GM08714 (cell line): ENCODE data around the gene DOCK4.

ENCODE experiments used
- H3K4me3 ChIP-seq: fragments of 200-500 bp; sonication (Bioruptor generic); 2 replicates; pipeline ENCODE4 v1.5.1; 2014; ENCODE audit warnings: mild to moderate bottlenecking, low read length, inconsistent platforms
- ZNF274 ChIP-seq: IDR thresholded peaks from 2 replicates; pipeline ENCODE4 v1.6.1; 2012; ENCODE audit warnings: mild to moderate bottlenecking, low read depth, low read length

The DOCK4 gene

GRCh38 chr7:111834367-111834766 lies 371.8 kb downstream of the DOCK4 start:
- H3K4me3 ChIP-seq = no peak overlapping the region
- no peak for TF ChIP-seq ZNF274

DNA sequence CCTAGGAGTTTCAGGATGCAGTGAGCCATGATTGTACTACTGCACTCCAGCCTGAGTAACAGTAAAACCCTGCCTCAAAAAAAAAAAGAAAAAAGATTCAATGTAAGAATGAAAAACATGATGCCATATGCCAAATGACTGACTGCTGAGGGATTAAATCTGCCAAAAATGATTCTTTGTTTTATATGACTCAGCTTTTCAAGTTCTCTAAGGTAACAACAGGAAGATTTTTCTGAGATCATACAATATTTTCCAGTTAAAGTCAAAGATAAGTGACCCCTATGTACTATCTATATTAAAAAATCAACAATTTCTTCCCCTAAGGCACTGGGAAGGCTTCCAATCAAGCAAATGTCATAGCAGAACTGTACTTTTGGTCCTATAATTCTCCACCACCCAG lies 372.7 kb downstream of the DOCK4 start:
- no peak overlapping the region for H3K4me3 ChIP-seq
- no peak for TF ChIP-seq ZNF274

DNA sequence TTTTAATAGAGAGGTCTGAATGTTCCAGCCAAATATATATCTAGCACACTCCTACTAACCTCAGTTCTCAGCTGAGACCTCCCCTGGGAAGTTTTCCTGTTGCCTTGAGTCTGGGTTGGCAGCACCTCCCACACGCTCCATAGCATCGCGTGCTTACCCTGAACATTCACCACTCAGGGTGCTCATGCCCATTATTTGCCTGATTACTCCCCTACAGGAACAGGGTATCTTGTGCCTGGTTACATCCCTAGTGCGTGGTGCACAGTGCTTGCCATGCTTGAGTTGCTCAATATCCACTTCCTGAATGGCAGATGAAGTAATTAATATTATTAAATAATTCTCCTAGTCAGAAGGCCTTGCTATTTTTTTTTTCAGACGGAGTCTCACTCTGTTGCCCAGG lies 374.0 kb downstream of the DOCK4 start:
- H3K4me3 ChIP-seq = no peak overlapping the region
- TF ChIP-seq ZNF274 = no peak

GRCh38 chr7:111829221-111829620 lies 377.0 kb downstream of the DOCK4 start:
- H3K4me3 ChIP-seq = no peak overlapping the region
- no peak for TF ChIP-seq ZNF274

GRCh38 chr7:111827863-111828504 lies 378.2 kb downstream of the DOCK4 start:
- no peak for TF ChIP-seq ZNF274
- H3K4me3 ChIP-seq = no peak overlapping the region

DNA sequence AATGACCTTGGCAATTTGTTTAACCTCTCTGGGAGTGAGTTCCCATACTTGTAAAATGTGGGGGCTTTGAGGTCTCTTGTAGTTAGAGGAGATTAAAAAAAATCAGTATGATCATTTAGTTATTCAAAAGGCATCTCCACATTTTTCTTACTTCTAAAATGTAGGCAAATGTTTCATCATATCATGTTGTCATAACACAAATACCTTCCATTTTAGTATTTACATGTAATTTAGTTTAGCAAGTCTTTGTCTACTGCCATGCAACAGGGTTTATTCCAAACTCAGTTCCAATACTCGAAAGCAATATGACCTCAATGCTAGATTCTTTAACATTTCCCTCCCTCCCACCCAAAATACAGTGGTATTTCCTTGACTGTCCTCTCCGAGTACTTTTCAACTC lies 381.2 kb downstream of the DOCK4 start:
- H3K4me3 ChIP-seq = no peak overlapping the region
- TF ChIP-seq ZNF274 = no peak

DNA sequence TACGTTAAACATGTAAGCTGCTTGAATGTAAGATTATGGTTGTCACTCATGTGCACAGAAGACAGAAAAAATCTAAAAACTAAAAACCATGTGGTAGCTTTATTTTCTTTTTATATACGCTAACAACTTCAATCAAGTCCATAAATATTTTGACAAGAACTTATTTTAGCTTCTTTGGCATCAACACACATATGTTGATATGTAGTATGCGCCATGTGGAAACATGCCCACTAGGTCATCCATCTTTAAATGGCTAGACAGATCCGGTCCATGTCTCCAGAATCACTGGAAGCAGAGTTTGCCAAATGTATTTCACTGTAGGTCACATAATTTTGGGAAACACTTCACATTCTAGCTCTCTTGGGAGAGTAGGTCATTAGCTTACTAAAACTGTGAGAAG lies 382.4 kb downstream of the DOCK4 start:
- no peak for TF ChIP-seq ZNF274
- no peak overlapping the region for H3K4me3 ChIP-seq

DNA sequence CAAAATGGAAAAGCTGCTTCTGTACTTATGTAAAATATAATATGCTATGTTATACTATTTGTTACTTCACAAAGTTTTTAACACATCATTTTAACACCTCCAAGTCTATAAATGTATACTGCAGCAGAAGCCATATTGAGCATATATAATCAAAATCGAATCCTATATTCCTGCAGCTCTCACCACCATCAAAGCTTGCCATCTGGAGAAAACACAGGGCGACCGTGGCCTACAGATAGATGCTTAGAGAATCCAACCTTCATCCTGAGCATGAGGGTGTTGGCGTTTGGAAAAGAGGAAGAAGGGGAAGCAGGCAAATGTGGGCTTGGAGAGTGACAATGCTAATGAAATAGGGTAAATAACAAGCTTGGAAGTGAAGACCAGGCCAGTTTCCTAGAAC lies 385.2 kb downstream of the DOCK4 start:
- TF ChIP-seq ZNF274 = no peak
- H3K4me3 ChIP-seq = no peak overlapping the region

DNA sequence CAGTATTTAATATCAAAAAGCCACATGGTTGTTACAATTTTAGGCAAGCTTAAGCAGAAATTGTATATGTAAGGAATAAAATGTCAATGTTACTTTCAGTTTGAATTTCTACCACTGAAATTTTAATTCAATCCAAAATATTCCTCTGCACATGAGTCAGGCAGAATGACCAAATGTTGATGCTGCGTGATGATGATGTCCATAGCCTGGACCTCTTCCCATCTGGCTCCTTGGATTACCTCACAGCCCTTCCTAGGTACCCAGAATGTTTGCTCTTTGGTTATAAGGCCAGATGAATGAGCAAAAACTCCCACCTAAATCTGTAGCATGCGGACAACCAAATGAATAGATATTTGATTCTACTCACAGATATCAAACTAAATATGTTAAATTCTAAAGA lies 385.6 kb downstream of the DOCK4 start:
- TF ChIP-seq ZNF274 = no peak
- H3K4me3 ChIP-seq = no peak overlapping the region

GRCh38 chr7:111820121-111820520 lies 386.1 kb downstream of the DOCK4 start:
- no peak overlapping the region for H3K4me3 ChIP-seq
- TF ChIP-seq ZNF274 = no peak

- no peak overlapping the region for H3K4me3 ChIP-seq
- no peak for TF ChIP-seq ZNF274
Measured at GRCh38 chr7:111815354-111815753, 390.8 kb downstream of the DOCK4 start.

DNA sequence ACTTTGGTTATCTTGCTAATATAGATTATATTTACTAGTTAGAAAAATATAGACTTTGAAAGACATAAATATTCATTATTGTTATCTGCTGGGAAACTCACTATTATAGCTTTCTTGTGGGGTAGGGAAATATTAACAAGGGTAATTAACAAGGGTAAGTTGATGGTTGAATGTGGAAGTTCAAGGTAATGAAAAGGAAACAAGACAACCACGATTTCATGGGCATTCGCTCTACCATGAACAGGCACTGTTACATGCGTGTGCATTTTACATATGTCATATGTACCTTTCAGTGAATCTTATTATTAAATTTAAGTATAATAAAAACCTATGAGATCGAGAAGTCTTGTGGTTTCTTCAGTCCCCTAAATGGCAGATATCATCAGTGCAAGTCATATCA lies 392.9 kb downstream of the DOCK4 start:
- no peak for TF ChIP-seq ZNF274
- H3K4me3 ChIP-seq = no peak overlapping the region

DNA sequence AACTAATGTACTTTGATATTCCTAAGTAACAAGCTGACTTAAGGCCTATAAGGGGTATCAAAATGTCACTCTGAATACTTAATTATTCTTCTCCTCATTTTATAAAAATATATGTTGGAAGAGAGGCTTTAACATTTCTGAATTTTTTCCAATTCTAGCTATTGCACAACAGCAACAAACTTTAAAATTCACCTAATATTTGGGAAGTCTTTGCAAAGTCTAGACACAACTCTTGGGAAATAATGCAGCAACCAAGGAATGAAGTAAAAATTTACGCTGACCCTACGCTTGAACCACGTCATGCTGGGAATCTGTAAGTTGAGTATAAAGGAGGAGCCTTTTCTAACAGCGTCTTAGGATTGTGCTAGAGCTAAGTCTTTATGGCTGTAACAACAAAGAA lies 400.0 kb downstream of the DOCK4 start:
- no peak overlapping the region for H3K4me3 ChIP-seq
- TF ChIP-seq ZNF274 = no peak

DNA sequence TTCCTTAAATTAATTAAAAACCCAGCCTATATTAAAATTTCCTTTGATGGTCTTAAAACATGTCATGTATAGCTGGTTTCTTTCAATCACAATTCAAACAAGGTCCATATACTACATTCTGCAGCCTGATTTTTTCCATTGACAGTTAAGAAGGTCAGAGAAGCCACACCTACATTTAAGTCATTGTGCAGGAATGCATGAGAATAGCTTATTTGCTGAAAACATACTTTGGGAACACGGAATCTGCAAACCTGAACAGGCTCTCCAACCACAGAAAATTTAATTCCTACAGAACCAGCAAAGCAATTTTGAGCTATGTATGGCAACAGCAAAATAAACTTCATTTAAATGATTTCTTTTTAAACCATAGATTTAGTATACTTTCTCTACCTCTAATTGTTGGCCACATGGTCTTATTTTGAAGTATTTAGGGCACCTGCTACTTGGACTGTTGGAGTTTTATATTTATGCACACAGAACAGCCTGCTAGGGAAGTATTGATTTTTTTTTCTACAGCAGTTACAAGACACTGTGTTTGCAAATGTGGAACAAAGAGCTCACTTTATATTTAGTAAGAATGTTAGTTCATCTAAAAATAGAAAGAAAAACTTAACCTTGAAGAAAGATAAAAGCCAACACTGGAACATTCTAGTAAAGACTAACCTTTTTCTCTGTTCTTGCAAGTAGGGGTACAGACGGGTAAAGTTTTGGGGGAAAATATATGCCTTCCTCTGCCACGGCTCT lies 403.0 kb downstream of the DOCK4 start:
- TF ChIP-seq ZNF274 = no peak
- no peak overlapping the region for H3K4me3 ChIP-seq

- TF ChIP-seq ZNF274 = no peak
- H3K4me3 ChIP-seq = no peak overlapping the region
Measured at GRCh38 chr7:111802194-111802772, 403.9 kb downstream of the DOCK4 start.

GRCh38 chr7:111801277-111801676 lies 404.9 kb downstream of the DOCK4 start:
- no peak for TF ChIP-seq ZNF274
- H3K4me3 ChIP-seq = no peak overlapping the region
